ENCODE results near the gene LCNL1. TPM values are rescaled to one million over a fixed set of nuclear protein-coding genes. Genes with fewer than 3 reads are reported as not detected.

LCNL1 gene
- total RNA-seq, 2 donors from 2014 or later = not detected

DNA sequence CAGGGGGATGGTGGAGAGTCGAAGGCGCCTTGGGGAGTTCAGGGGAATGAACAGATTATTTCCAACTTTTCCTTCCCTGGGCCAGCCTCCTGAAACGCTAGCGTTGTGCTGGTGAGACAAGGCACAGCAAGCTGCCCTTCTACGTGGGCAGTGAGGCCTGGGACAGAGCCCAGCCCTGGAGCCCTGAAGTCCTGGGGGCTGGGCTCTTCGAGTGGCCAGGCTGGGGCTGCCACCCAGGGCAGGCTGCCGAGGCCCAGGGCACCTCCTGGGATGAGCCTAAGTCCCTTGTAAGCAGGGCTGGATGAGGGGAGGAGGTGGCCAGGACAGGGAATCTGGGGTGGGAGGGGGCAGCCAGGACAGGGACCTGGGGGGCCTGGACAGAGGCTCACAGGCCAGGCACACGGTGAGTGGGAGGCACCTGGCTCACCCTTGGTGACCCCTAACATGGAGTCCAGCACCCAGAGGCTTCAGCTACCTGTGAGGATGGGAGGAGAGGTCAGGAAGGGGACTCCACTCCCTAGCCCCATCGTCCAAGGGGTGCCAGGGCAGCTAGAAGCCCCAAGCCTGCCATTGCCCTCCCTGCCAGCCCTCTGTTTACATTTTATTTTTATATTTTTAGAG lies 32.0 kb upstream of the LCNL1 start:
- ATAC-seq (peak; percentile 24), DNase-seq (peak in 1 of 4 donors; percentile 41)
- H3K9me3 ChIP-seq = no peaks in the 10 kb centered on the region
- 15 to 48% methylated on average over 2 to 9 of the region's 9 CpGs for WGBS, 2 donors
- no peak overlapping the region for H3K4me3 ChIP-seq
- TF ChIP-seq, protein P1, sequence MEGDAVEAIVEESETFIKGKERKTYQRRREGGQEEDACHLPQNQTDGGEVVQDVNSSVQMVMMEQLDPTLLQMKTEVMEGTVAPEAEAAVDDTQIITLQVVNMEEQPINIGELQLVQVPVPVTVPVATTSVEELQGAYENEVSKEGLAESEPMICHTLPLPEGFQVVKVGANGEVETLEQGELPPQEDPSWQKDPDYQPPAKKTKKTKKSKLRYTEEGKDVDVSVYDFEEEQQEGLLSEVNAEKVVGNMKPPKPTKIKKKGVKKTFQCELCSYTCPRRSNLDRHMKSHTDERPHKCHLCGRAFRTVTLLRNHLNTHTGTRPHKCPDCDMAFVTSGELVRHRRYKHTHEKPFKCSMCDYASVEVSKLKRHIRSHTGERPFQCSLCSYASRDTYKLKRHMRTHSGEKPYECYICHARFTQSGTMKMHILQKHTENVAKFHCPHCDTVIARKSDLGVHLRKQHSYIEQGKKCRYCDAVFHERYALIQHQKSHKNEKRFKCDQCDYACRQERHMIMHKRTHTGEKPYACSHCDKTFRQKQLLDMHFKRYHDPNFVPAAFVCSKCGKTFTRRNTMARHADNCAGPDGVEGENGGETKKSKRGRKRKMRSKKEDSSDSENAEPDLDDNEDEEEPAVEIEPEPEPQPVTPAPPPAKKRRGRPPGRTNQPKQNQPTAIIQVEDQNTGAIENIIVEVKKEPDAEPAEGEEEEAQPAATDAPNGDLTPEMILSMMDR (IDR thresholded peaks at IDR 0.05) = no peak
- TF ChIP-seq POLR2A (IDR thresholded peaks at IDR 0.05) = no peak
- peaks cover 47% of the 10 kb centered on the region for H3K4me1 ChIP-seq
- no peaks in the 10 kb centered on the region for H3K27me3 ChIP-seq
- peak overlapping the region; percentile 87 to 92 (median 92) for H3K27ac ChIP-seq
- H3K36me3 ChIP-seq (replicated peaks in 1 of 2; ENCODE audit: insufficient read depth in 1 of 2, low read depth in 2 of 2) = no peaks in the 10 kb centered on the region
- intact Hi-C loops (cut with DNase I) = loop anchor here (5.0 kb wide), 1 partner anchor 72 kb away; no protein-coding TSS in a partner anchor

DNA sequence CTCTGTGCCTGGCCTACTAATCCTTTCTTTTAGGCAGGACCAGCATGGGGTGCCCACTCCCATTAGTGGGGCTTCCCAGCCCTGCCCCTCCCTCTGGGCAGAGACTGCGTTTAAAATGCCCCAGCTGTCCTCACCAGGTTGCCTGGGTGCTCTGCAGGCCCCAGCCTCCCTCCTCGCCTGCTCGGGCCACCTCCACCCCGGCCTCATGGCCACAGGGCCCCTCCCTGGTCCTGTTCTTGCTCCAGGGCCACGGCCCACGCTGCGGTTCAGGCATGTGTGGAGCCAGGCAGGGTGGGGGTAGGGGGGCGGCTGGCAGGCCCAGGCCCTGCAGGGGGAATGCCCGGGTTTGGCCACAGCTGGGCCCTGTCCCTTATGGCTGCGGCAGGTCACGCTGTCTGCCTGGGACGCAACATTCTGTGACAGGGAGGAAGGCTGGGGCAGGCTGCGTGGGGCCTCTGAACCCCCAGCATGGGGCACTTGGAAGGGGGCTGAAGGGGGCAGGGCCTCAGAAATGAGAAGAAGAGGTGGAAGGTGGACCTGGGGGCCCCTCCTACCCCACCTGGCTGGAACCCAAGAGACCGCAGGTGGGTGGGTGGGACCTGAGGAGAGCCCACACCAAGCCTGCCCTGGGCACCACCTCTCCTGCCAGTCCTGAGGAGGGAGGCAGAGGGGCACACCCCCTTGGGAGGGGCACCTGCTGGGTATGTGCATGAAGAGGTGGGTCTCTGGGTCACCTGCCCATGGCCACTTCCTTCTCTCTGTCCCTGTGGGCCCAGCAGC lies 31.1 kb upstream of the LCNL1 start, which contains the start of gene LCN12:
TSS of gene LCN12 (plus strand) at position 733 of the 780 bp plus-strand sequence. CDS start 55 bp downstream, outside the sequence.
- no peak for TF ChIP-seq POLR2A (IDR thresholded peaks at IDR 0.05)
- TF ChIP-seq, protein P1 (IDR thresholded peaks at IDR 0.05) = no peak
- DNase-seq (no peak), ATAC-seq (no peak)
- Histone ChIP-seq H3K4me3 (no peak within 1 kb of the TSS), H3K4me1 (peaks cover 47% of the 10 kb centered on the region), H3K27ac (peak within 1 kb of the TSS in 3 of 4 donors; percentile 91 to 92 (median 92)), H3K9me3 (no peaks in the 10 kb centered on the region), H3K36me3 (replicated peaks in 1 of 2; ENCODE audit: insufficient read depth in 1 of 2, low read depth in 2 of 2) (no peaks in the 10 kb centered on the region), H3K27me3 (no peaks in the 10 kb centered on the region)
- WGBS, 2 donors = 78 to 85% methylated on average over 9 to 14 of the region's 14 CpGs
- intact Hi-C loops (cut with DNase I) = loop anchor here (5.0 kb wide), 1 partner anchor 71 kb away; no protein-coding TSS in a partner anchor

DNA sequence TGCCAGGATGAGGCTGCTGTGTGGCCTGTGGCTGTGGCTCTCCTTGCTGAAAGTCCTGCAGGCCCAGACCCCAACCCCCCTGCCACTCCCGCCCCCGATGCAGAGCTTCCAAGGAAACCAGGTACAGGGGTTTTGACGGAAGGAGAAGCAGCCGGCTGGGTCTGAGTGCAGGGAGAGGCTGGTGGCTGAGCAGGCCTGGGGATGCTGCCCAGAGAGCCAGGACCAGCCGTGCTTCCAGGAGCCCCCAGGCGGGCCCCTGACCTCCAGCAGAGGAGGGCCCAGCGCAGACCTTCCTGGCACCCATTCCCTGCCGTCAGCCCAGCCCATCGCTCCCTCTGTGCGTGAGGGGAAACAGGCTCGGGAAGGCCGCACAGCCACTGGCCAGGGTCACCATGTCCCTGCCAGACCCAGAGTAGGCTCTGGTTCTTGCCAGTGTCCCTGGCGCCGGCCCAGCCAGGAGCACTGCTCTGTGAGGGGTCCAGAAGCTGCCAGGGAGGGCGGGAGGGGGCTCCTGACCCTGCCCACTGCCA lies 30.4 kb upstream of the LCNL1 start:
- no peak for DNase-seq
- Histone ChIP-seq H3K36me3 (replicated peaks in 1 of 2; ENCODE audit: insufficient read depth in 1 of 2, low read depth in 2 of 2) (no peaks in the 10 kb centered on the region), H3K27ac (peak overlapping the region in 3 of 4 donors; percentile 15 to 92 (median 91)), H3K27me3 (no peaks in the 10 kb centered on the region), H3K9me3 (no peaks in the 10 kb centered on the region), H3K4me3 (no peak overlapping the region), H3K4me1 (peaks cover 46% of the 10 kb centered on the region)
- TF ChIP-seq, protein P1 (IDR thresholded peaks at IDR 0.05) = no peak
- no peak for TF ChIP-seq POLR2A (IDR thresholded peaks at IDR 0.05)
- intact Hi-C loops (cut with DNase I) = loop anchor here (5.0 kb wide), 1 partner anchor 70 kb away; no protein-coding TSS in a partner anchor
- 63 to 87% methylated on average over 3 to 15 of the region's 15 CpGs for WGBS, 2 donors
- ATAC-seq = no peak

DNA sequence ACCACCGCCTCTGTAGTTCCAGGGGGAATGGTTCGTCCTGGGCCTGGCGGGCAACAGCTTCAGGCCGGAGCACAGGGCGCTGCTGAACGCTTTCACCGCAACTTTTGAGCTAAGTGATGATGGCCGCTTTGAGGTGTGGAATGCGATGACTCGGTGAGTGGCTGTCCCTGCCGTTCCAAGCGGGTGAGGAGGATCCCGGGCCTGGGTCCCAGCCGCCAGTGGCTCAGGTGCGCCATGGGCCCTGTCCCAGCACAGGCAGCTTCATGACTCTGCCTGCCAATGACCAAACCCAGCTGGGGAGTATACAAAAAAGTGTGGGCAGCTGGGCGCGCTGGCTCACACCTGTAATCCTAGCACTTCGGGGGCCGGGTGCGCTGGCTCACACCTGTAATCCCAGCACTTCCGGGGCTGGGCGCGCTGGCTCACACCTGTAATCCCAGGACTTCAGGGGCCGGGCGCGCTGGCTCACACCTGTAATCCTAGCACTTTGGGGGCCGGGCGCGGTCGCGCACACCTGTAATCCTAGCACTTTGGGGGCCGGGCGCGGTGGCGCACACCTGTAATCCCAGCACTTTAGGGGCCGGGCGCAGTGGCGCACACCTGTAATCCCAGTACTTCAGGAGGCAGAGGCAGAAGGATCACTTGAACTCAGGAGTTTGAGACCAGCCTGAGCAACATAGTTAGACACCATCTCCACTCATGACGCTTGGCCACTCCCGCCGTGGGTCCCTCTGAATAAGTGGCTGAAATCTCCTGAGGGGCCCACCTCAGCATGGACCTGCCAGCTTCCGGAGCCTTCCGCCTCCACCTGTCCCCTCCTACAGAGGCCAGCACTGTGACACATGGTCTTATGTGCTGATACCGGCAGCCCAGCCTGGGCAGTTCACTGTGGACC lies 29.7 kb upstream of the LCNL1 start:
- H3K36me3 ChIP-seq (replicated peaks in 1 of 2; ENCODE audit: insufficient read depth in 1 of 2, low read depth in 2 of 2) = no peaks in the 10 kb centered on the region
- DNase-seq (no peak), ATAC-seq (no peak)
- H3K4me1 ChIP-seq = peaks cover 39% of the 10 kb centered on the region
- no peaks in the 10 kb centered on the region for H3K9me3 ChIP-seq
- no peaks in the 10 kb centered on the region for H3K27me3 ChIP-seq
- H3K4me3 ChIP-seq = no peak overlapping the region
- TF ChIP-seq, protein P1 (IDR thresholded peaks at IDR 0.05) = no peak
- no peak for TF ChIP-seq POLR2A (IDR thresholded peaks at IDR 0.05)
- peak overlapping the region in 1 of 4 donors; percentile 91 for H3K27ac ChIP-seq
- WGBS, 2 donors = 90% methylated on average over 43 of the region's 44 CpGs; no CpG with 5 or more reads in 1 of the 2 donors
- intact Hi-C loops (cut with DNase I) = loop anchor here (5.0 kb wide), 1 partner anchor 69 kb away; no protein-coding TSS in a partner anchor
